ENCODE results near the gene NEDD4L.

Gene NEDD4L

GRCh38 chr18:58095655-58096054 lies 51.6 kb downstream of the NEDD4L start:
- no peak for DNase-seq

GRCh38 chr18:58096658-58097057 lies 52.6 kb downstream of the NEDD4L start:
- DNase-seq: no peak

GRCh38 chr18:58097121-58097906 lies 53.3 kb downstream of the NEDD4L start:
- DNase-seq: no peak

GRCh38 chr18:58097907-58098166 lies 53.8 kb downstream of the NEDD4L start:
- DNase-seq: no peak

GRCh38 chr18:58098706-58099105 lies 54.7 kb downstream of the NEDD4L start:
- no peak for DNase-seq

GRCh38 chr18:58100154-58100553 lies 56.1 kb downstream of the NEDD4L start:
- no peak for DNase-seq

GRCh38 chr18:58101291-58101794 lies 57.3 kb downstream of the NEDD4L start:
- no peak for DNase-seq

- DNase-seq: no peak
Observed at GRCh38 chr18:58102018-58102417, 58.0 kb downstream of the NEDD4L start.

- DNase-seq: no peak
Observed at GRCh38 chr18:58102875-58103274, 58.8 kb downstream of the NEDD4L start.

GRCh38 chr18:58103339-58103985 lies 59.4 kb downstream of the NEDD4L start:
- DNase-seq: no peak

- DNase-seq: no peak
Observed at GRCh38 chr18:58104096-58104495, 60.1 kb downstream of the NEDD4L start.

- DNase-seq: no peak
Observed at GRCh38 chr18:58105206-58105887, 61.3 kb downstream of the NEDD4L start.

- no peak for DNase-seq
Observed at GRCh38 chr18:58105888-58106260, 61.8 kb downstream of the NEDD4L start.

- DNase-seq: no peak
Observed at GRCh38 chr18:58106289-58107070, 62.5 kb downstream of the NEDD4L start.

GRCh38 chr18:58109256-58109655 lies 65.2 kb downstream of the NEDD4L start:
- DNase-seq: no peak

- no peak for DNase-seq
Observed at GRCh38 chr18:58110398-58110797, 66.4 kb downstream of the NEDD4L start.

- DNase-seq: no peak
Observed at GRCh38 chr18:58112174-58112573, 68.1 kb downstream of the NEDD4L start.

- DNase-seq: no peak
Observed at GRCh38 chr18:58113337-58113736, 69.3 kb downstream of the NEDD4L start.

- DNase-seq: no peak
Observed at GRCh38 chr18:58114766-58115165, 70.7 kb downstream of the NEDD4L start.

GRCh38 chr18:58116818-58117217 lies 72.8 kb downstream of the NEDD4L start:
- DNase-seq: no peak

- no peak for DNase-seq
Observed at GRCh38 chr18:58117786-58118403, 73.9 kb downstream of the NEDD4L start.

- DNase-seq: no peak
Observed at GRCh38 chr18:58118536-58118935, 74.5 kb downstream of the NEDD4L start.

- no peak for DNase-seq
Observed at GRCh38 chr18:58119819-58120218, 75.8 kb downstream of the NEDD4L start.
